Breast epithelium (tissue), 3 donors: Measurements from ENCODE around the gene NBAS.

Experiments used
- CTCF ChIP-seq, 3 donors: fragments of 450-650 bp; IDR thresholded peaks; one replicate each; pipeline ENCODE4 v1.5.1; 2016 to 2017; ENCODE audit warnings: antibody characterized with exemption in 3 of 3, mild to moderate bottlenecking in 3 of 3, moderate library complexity in 3 of 3
- POLR2A ChIP-seq: fragments of 450-650 bp; IDR thresholded peaks from one replicate; pipeline ENCODE4 v1.6.1; 2016; ENCODE audit warnings: antibody characterized with exemption, mild to moderate bottlenecking, moderate library complexity
- POLR2AphosphoS5 ChIP-seq, 3 donors: sonication (generic); formaldehyde crosslinking; IDR thresholded peaks; one replicate each; pipeline ENCODE4 v1.6.1; 2017; ENCODE audit warnings: antibody characterized with exemption in 3 of 3

- TF ChIP-seq CTCF (IDR thresholded peaks at IDR 0.05): no peak
- TF ChIP-seq POLR2AphosphoS5 (IDR thresholded peaks at IDR 0.05): no peak
- no peak for TF ChIP-seq POLR2A
These were observed 1.4 kb upstream of the NBAS start for GRCh38 chr2:15562354-15563031.
